ENCODE results near the gene UPF3B.
"Not testable (repeated sequence)": the region's sequence is repeated elsewhere in the genome, so short reads cannot be mapped to it uniquely, and the experiment has no call there.

UPF3B gene

GRCh38 chrX:119852382-119853353 lies at the start of gene UPF3B:
Gene UPF3B (minus strand): TSS chrX:119852963. CDS start chrX:119852928, 35 bp downstream.
- Histone ChIP-seq H3K27me3 (ENCODE audit: control insufficient read depth, insufficient read depth, low read length) (no peaks in the 10 kb centered on the region), H3K36me3 (ENCODE audit: control insufficient read depth, low read depth, low read length) (peaks cover 11% of the 10 kb centered on the region), H3K9me3 (ENCODE audit: control insufficient read depth, low read depth, low read length) (peaks cover 5% of the 10 kb centered on the region), H3K4me3 (ENCODE audit: low read length) (peak within 1 kb of the TSS; percentile 82), H3K4me1 (ENCODE audit: control insufficient read depth, low read depth, low read length) (no peaks in the 10 kb centered on the region), H3K27ac (ENCODE audit: low read length) (peak within 1 kb of the TSS; percentile 78), H3K9ac (ENCODE audit: low read length) (peak within 1 kb of the TSS; percentile 89)

- Histone ChIP-seq H3K9ac (ENCODE audit: low read length) (no peak overlapping the region), H3K9me3 (ENCODE audit: control insufficient read depth, low read depth, low read length) (peaks cover 5% of the 10 kb centered on the region), H3K4me3 (ENCODE audit: low read length) (no peak overlapping the region), H3K27ac (ENCODE audit: low read length) (no peak overlapping the region), H3K27me3 (ENCODE audit: control insufficient read depth, insufficient read depth, low read length) (no peaks in the 10 kb centered on the region), H3K4me1 (ENCODE audit: control insufficient read depth, low read depth, low read length) (no peaks in the 10 kb centered on the region), H3K36me3 (ENCODE audit: control insufficient read depth, low read depth, low read length) (no peaks in the 10 kb centered on the region)
These were observed 48.2 kb upstream of the UPF3B start for GRCh38 chrX:119900976-119901375.

GRCh38 chrX:119899125-119899524 lies 46.4 kb upstream of the UPF3B start:
- Histone ChIP-seq H3K9me3 (ENCODE audit: control insufficient read depth, low read depth, low read length) (peaks cover 5% of the 10 kb centered on the region), H3K9ac (ENCODE audit: low read length) (no peak overlapping the region), H3K4me3 (ENCODE audit: low read length) (no peak overlapping the region), H3K36me3 (ENCODE audit: control insufficient read depth, low read depth, low read length) (no peaks in the 10 kb centered on the region), H3K4me1 (ENCODE audit: control insufficient read depth, low read depth, low read length) (no peaks in the 10 kb centered on the region), H3K27ac (ENCODE audit: low read length) (no peak overlapping the region), H3K27me3 (ENCODE audit: control insufficient read depth, insufficient read depth, low read length) (no peaks in the 10 kb centered on the region)

- Histone ChIP-seq H3K27ac (ENCODE audit: low read length) (no peak within 1 kb of the TSS), H3K4me3 (ENCODE audit: low read length) (no peak within 1 kb of the TSS), H3K27me3 (ENCODE audit: control insufficient read depth, insufficient read depth, low read length) (no peaks in the 10 kb centered on the region), H3K9me3 (ENCODE audit: control insufficient read depth, low read depth, low read length) (peaks cover 6% of the 10 kb centered on the region), H3K4me1 (ENCODE audit: control insufficient read depth, low read depth, low read length) (no peaks in the 10 kb centered on the region), H3K36me3 (ENCODE audit: control insufficient read depth, low read depth, low read length) (no peaks in the 10 kb centered on the region), H3K9ac (ENCODE audit: low read length) (no peak within 1 kb of the TSS)
These were observed 43.1 kb upstream of the UPF3B start, which contains the start of gene AKAP14 for GRCh38 chrX:119895843-119896326. Gene AKAP14 (plus strand): TSS chrX:119895893. CDS start chrX:119903224, 7,331 bp downstream.

- not testable (repeated sequence) for H3K27ac ChIP-seq (ENCODE audit: low read length); H3K4me1 ChIP-seq (ENCODE audit: control insufficient read depth, low read depth, low read length); H3K9me3 ChIP-seq (ENCODE audit: control insufficient read depth, low read depth, low read length); H3K4me3 ChIP-seq (ENCODE audit: low read length); H3K36me3 ChIP-seq (ENCODE audit: control insufficient read depth, low read depth, low read length); H3K27me3 ChIP-seq (ENCODE audit: control insufficient read depth, insufficient read depth, low read length); H3K9ac ChIP-seq (ENCODE audit: low read length)
These were observed 39.4 kb upstream of the UPF3B start for GRCh38 chrX:119891961-119892692.

- H3K9me3 ChIP-seq (ENCODE audit: control insufficient read depth, low read depth, low read length); H3K36me3 ChIP-seq (ENCODE audit: control insufficient read depth, low read depth, low read length); H3K4me3 ChIP-seq (ENCODE audit: low read length); H3K9ac ChIP-seq (ENCODE audit: low read length); H3K27me3 ChIP-seq (ENCODE audit: control insufficient read depth, insufficient read depth, low read length); H3K4me1 ChIP-seq (ENCODE audit: control insufficient read depth, low read depth, low read length); H3K27ac ChIP-seq (ENCODE audit: low read length): not testable (repeated sequence)
These were observed 37.9 kb upstream of the UPF3B start for GRCh38 chrX:119890626-119891025.

- peaks cover 1% of the 10 kb centered on the region for H3K9me3 ChIP-seq (ENCODE audit: control insufficient read depth, low read depth, low read length)
- H3K9ac ChIP-seq (ENCODE audit: low read length): no peak overlapping the region
- H3K36me3 ChIP-seq (ENCODE audit: control insufficient read depth, low read depth, low read length): no peaks in the 10 kb centered on the region
- no peak overlapping the region for H3K27ac ChIP-seq (ENCODE audit: low read length)
- H3K27me3 ChIP-seq (ENCODE audit: control insufficient read depth, insufficient read depth, low read length): no peaks in the 10 kb centered on the region
- H3K4me1 ChIP-seq (ENCODE audit: control insufficient read depth, low read depth, low read length): no peaks in the 10 kb centered on the region
- H3K4me3 ChIP-seq (ENCODE audit: low read length): peak overlapping the region; percentile 30
These were observed 35.1 kb upstream of the UPF3B start for GRCh38 chrX:119887721-119888425.

- Histone ChIP-seq H3K36me3 (ENCODE audit: control insufficient read depth, low read depth, low read length) (no peaks in the 10 kb centered on the region), H3K4me1 (ENCODE audit: control insufficient read depth, low read depth, low read length) (no peaks in the 10 kb centered on the region), H3K27ac (ENCODE audit: low read length) (no peak overlapping the region), H3K27me3 (ENCODE audit: control insufficient read depth, insufficient read depth, low read length) (no peaks in the 10 kb centered on the region), H3K4me3 (ENCODE audit: low read length) (no peak overlapping the region), H3K9ac (ENCODE audit: low read length) (no peak overlapping the region), H3K9me3 (ENCODE audit: control insufficient read depth, low read depth, low read length) (peaks cover 4% of the 10 kb centered on the region)
These were observed 33.0 kb upstream of the UPF3B start for GRCh38 chrX:119885554-119886428.

GRCh38 chrX:119880552-119881437 lies 28.0 kb upstream of the UPF3B start:
- H3K27me3 ChIP-seq (ENCODE audit: control insufficient read depth, insufficient read depth, low read length): no peaks in the 10 kb centered on the region
- no peak overlapping the region for H3K4me3 ChIP-seq (ENCODE audit: low read length)
- no peaks in the 10 kb centered on the region for H3K4me1 ChIP-seq (ENCODE audit: control insufficient read depth, low read depth, low read length)
- H3K27ac ChIP-seq (ENCODE audit: low read length): no peak overlapping the region
- H3K9me3 ChIP-seq (ENCODE audit: control insufficient read depth, low read depth, low read length): peaks cover 8% of the 10 kb centered on the region
- no peak overlapping the region for H3K9ac ChIP-seq (ENCODE audit: low read length)
- H3K36me3 ChIP-seq (ENCODE audit: control insufficient read depth, low read depth, low read length): no peaks in the 10 kb centered on the region

GRCh38 chrX:119880076-119880475 lies 27.3 kb upstream of the UPF3B start:
- Histone ChIP-seq H3K27ac (ENCODE audit: low read length) (no peak overlapping the region), H3K9me3 (ENCODE audit: control insufficient read depth, low read depth, low read length) (peaks cover 8% of the 10 kb centered on the region)

More at GRCh38 chrX:119880076-119880475, 27.3 kb upstream of the UPF3B start:
- Histone ChIP-seq H3K9ac (ENCODE audit: low read length) (no peak overlapping the region), H3K36me3 (ENCODE audit: control insufficient read depth, low read depth, low read length) (no peaks in the 10 kb centered on the region), H3K4me1 (ENCODE audit: control insufficient read depth, low read depth, low read length) (no peaks in the 10 kb centered on the region), H3K4me3 (ENCODE audit: low read length) (no peak overlapping the region), H3K27me3 (ENCODE audit: control insufficient read depth, insufficient read depth, low read length) (no peaks in the 10 kb centered on the region)
